Measurements from ENCODE around the gene PRRT4. TPM values are rescaled to one million over a fixed set of nuclear protein-coding genes. Genes with fewer than 3 reads are reported as not detected.

PRRT4 gene
- total and polyA plus RNA-seq, 2 of the 13 experiments (the other 11 are each of a cell fraction or from before 2014, with no cell fraction given): not detected

- TF ChIP-seq ZNF646 (CRISPR knock-in tag; IDR thresholded peaks at IDR 0.05) (no peak), ZNF136 (CRISPR knock-in tag; IDR thresholded peaks at IDR 0.05; ENCODE audit: low read depth) (no peak), ZNF597 (CRISPR knock-in tag; IDR thresholded peaks at IDR 0.05) (no peak), NFIC (IDR thresholded peaks at IDR 0.05; ENCODE audit: low read length) (peak; percentile 78; the same call in 1 of the 2 replicates), SRSF1 (optimal IDR thresholded peaks at IDR 0.05; ENCODE audit: low read depth, low read length) (no peak), TEAD3 (CRISPR knock-in tag; optimal IDR thresholded peaks at IDR 0.05; ENCODE audit: borderline replicate concordance) (peak; percentile 60), KAT2B (IDR thresholded peaks at IDR 0.05; ENCODE audit: borderline replicate concordance, low read depth, low read length) (no peak), KLF13 (CRISPR knock-in tag; IDR thresholded peaks at IDR 0.05) (no peak), ZNF841 (CRISPR knock-in tag; IDR thresholded peaks at IDR 0.05; ENCODE audit: borderline replicate concordance) (no peak), CBX2 (IDR thresholded peaks at IDR 0.05; ENCODE audit: low read depth, low read length) (no peak), CBX2 (CRISPR knock-in tag; IDR thresholded peaks at IDR 0.05; ENCODE audit: low read depth) (no peak), RFX5 (IDR thresholded peaks at IDR 0.05; ENCODE audit: low read depth, low read length) (no peak), ZNF644 (CRISPR knock-in tag; IDR thresholded peaks at IDR 0.05; ENCODE audit: low read depth) (peak; percentile 72), MYNN (CRISPR knock-in tag; IDR thresholded peaks at IDR 0.05; ENCODE audit: low read depth) (no peak), DZIP1 (CRISPR knock-in tag; IDR thresholded peaks at IDR 0.05) (no peak), ZNF792 (CRISPR knock-in tag; IDR thresholded peaks at IDR 0.05) (no peak), ZNF180 (CRISPR knock-in tag; IDR thresholded peaks at IDR 0.05; ENCODE audit: borderline replicate concordance, low read depth) (no peak), USF2 (IDR thresholded peaks at IDR 0.05; ENCODE audit: low read depth, low read length) (no peak), USF2 (CRISPR knock-in tag; IDR thresholded peaks at IDR 0.05; ENCODE audit: borderline replicate concordance) (no peak)
Measured at GRCh38 chr7:128310499-128310898, 51.0 kb downstream of the PRRT4 start (continued).

All from HepG2 (cell line).